ENCODE measurements around the gene POLR3B.

The POLR3B gene

DNA sequence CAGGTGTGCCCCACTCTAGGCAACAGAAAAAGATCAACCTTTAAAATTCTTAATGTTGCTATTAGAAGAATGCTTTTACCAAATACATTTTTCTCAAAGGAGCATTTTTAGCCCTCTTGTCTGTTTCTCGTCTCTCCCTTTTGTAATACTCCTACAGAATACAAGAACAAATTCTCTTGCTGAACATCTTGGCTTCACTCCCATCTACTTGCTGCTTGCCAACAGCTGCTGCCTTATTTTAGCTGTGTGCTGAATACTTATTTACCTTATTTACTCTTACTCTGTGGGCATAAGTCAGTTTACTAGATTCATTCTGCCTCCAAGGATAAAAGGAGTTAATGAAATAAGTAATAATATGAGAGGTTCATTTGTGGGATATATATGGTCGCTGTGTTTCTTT lies 70.8 kb downstream of the POLR3B start:
- Histone ChIP-seq H3K4me3 (ENCODE audit: insufficient read depth, low read depth, low read length, poor library complexity, severe bottlenecking) (no peak overlapping the region), H3K36me3 (ENCODE audit: control insufficient read depth, insufficient read depth, low read length) (peaks cover 12% of the 10 kb centered on the region), H3K27ac (ENCODE audit: insufficient read depth, low read length, poor library complexity, severe bottlenecking) (no peak overlapping the region), H3K27me3 (replicated peaks; ENCODE audit: control insufficient read depth, insufficient read depth, low read length, poor library complexity, severe bottlenecking) (no peaks in the 10 kb centered on the region), H3K4me1 (ENCODE audit: control insufficient read depth, insufficient read depth, low read length, poor library complexity, severe bottlenecking) (no peaks in the 10 kb centered on the region), H3K9me3 (ENCODE audit: control insufficient read depth, low read length) (no peaks in the 10 kb centered on the region)
- DNase-seq, result no peak

DNA sequence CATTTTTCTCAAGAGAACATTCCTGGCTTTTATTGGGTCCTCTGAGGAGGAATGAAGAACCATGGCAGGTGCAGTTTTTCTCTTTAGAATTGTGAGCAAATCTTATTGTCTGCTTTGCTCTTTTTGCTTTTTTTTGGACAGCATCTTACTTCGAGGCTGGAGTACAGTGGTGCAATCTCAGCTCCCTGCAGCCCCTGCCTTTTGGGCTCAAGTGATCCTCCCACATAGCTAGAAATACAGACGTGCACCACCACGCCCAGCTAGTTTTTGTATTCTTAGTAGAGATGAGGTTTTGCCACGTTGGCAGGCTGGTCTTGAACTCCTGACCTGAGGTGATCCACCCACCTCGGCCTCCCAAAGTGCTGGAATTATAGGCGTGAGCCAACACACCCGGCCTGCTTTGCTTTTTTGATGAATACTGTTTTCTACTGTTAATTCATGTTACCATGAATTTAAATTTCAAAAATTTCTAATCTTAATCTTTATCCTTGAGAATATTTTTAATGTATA lies 71.5 kb downstream of the POLR3B start:
- Histone ChIP-seq H3K9me3 (ENCODE audit: control insufficient read depth, low read length) (no peaks in the 10 kb centered on the region), H3K27me3 (replicated peaks; ENCODE audit: control insufficient read depth, insufficient read depth, low read length, poor library complexity, severe bottlenecking) (no peaks in the 10 kb centered on the region), H3K4me3 (ENCODE audit: insufficient read depth, low read depth, low read length, poor library complexity, severe bottlenecking) (no peak overlapping the region), H3K4me1 (ENCODE audit: control insufficient read depth, insufficient read depth, low read length, poor library complexity, severe bottlenecking) (no peaks in the 10 kb centered on the region), H3K36me3 (ENCODE audit: control insufficient read depth, insufficient read depth, low read length) (peaks cover 13% of the 10 kb centered on the region), H3K27ac (ENCODE audit: insufficient read depth, low read length, poor library complexity, severe bottlenecking) (no peak overlapping the region)
- no peak for DNase-seq

DNA sequence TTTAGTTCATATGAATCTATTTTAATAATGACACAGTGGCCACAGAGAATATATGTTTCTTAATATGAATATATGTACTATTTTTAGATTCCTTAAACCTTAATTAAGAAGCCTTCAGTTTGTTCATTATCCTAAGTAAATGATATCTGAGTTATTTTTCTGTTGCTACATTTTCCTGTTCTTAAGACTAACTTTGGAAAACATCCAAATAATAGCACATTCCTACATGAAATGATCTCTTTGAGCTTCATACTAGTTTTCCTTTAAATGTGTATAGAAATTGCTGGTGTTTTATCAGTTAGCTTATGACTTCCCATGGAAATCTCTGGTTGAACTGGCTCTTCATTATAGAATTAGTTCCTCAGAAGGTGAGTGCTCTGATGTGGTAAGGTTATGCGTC lies 72.1 kb downstream of the POLR3B start:
- H3K27me3 ChIP-seq (replicated peaks; ENCODE audit: control insufficient read depth, insufficient read depth, low read length, poor library complexity, severe bottlenecking), result no peaks in the 10 kb centered on the region
- no peak overlapping the region for H3K27ac ChIP-seq (ENCODE audit: insufficient read depth, low read length, poor library complexity, severe bottlenecking)
- H3K9me3 ChIP-seq (ENCODE audit: control insufficient read depth, low read length), result no peaks in the 10 kb centered on the region
- peaks cover 16% of the 10 kb centered on the region for H3K36me3 ChIP-seq (ENCODE audit: control insufficient read depth, insufficient read depth, low read length)
- DNase-seq, result no peak
- H3K4me1 ChIP-seq (ENCODE audit: control insufficient read depth, insufficient read depth, low read length, poor library complexity, severe bottlenecking), result no peaks in the 10 kb centered on the region
- no peak overlapping the region for H3K4me3 ChIP-seq (ENCODE audit: insufficient read depth, low read depth, low read length, poor library complexity, severe bottlenecking)

DNA sequence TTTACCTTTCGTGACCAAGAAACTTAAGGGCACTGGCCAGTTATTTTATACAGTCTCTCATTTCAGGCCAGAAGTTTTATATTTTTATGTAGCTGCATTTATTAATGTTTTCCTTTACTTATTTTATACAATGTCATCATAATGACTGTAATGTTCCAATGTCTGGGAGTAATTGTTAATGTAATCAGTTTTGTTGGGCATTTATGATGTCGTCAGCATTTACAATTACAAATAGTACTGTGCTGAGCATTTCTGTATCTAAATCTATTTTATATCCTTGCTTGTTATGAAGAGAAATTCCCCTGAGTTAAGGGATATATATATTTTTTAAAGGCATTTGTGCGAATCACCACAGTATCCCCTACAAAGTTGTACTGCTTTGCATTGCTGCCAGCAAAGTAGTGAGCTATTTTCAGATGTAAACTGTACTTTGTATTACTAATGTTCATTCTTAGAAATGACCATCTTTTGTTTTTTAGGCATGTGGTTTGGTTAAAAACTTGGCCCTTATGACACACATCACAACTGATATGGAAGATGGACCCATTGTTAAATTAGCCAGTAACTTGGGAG lies 74.4 kb downstream of the POLR3B start:
- Histone ChIP-seq H3K27ac (ENCODE audit: insufficient read depth, low read length, poor library complexity, severe bottlenecking) (no peak overlapping the region), H3K27me3 (replicated peaks; ENCODE audit: control insufficient read depth, insufficient read depth, low read length, poor library complexity, severe bottlenecking) (no peaks in the 10 kb centered on the region), H3K4me1 (ENCODE audit: control insufficient read depth, insufficient read depth, low read length, poor library complexity, severe bottlenecking) (no peaks in the 10 kb centered on the region), H3K36me3 (ENCODE audit: control insufficient read depth, insufficient read depth, low read length) (peaks cover 20% of the 10 kb centered on the region), H3K9me3 (ENCODE audit: control insufficient read depth, low read length) (no peaks in the 10 kb centered on the region), H3K4me3 (ENCODE audit: insufficient read depth, low read depth, low read length, poor library complexity, severe bottlenecking) (no peak overlapping the region)
- no peak for DNase-seq

DNA sequence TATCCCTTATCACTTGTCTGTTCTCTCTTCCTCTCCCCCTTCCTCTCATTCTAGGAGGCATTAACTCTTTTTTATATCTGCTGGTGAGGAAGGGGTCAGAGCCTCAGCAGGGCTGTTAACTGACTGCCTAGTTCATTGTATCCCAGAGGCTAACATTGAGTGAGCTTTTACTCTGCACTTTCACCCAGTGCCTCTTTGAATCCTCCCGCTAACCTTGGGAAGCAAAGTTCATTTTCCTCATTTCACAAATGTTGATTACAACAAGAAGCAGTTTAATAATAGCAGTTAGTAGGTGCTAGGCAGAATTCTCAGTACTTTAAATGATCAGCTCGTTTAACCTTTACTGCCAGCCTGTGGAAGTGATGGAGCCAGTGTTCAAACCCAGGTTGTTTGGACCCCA lies 75.5 kb downstream of the POLR3B start:
- H3K27me3 ChIP-seq (replicated peaks; ENCODE audit: control insufficient read depth, insufficient read depth, low read length, poor library complexity, severe bottlenecking), result no peaks in the 10 kb centered on the region
- no peak for DNase-seq
- H3K36me3 ChIP-seq (ENCODE audit: control insufficient read depth, insufficient read depth, low read length), result peaks cover 24% of the 10 kb centered on the region
- no peaks in the 10 kb centered on the region for H3K9me3 ChIP-seq (ENCODE audit: control insufficient read depth, low read length)
- H3K27ac ChIP-seq (ENCODE audit: insufficient read depth, low read length, poor library complexity, severe bottlenecking), result no peak overlapping the region
- H3K4me1 ChIP-seq (ENCODE audit: control insufficient read depth, insufficient read depth, low read length, poor library complexity, severe bottlenecking), result no peaks in the 10 kb centered on the region
- no peak overlapping the region for H3K4me3 ChIP-seq (ENCODE audit: insufficient read depth, low read depth, low read length, poor library complexity, severe bottlenecking)

DNA sequence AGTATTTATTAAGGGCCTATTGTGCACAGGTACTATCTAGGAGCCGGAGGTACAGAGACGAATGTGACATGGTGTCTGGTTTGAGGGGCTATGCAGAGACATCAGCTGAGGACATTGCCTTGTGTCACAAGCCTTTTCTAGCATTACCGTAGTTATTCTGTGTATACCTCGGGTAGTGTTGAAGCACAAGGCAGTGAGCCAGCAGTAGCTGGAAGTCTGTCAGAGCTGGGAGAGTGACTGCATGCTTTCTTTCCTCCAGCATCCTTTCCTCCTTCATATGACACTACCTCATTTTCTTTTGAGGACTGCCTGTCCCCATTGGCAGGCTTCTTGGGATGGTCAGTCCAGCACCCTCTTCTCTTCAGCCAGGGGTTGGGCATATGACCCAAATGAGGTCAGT lies 77.0 kb downstream of the POLR3B start:
- Histone ChIP-seq H3K36me3 (ENCODE audit: control insufficient read depth, insufficient read depth, low read length) (peaks cover 32% of the 10 kb centered on the region), H3K4me3 (ENCODE audit: insufficient read depth, low read depth, low read length, poor library complexity, severe bottlenecking) (no peak overlapping the region), H3K27me3 (replicated peaks; ENCODE audit: control insufficient read depth, insufficient read depth, low read length, poor library complexity, severe bottlenecking) (no peaks in the 10 kb centered on the region), H3K9me3 (ENCODE audit: control insufficient read depth, low read length) (no peaks in the 10 kb centered on the region), H3K27ac (ENCODE audit: insufficient read depth, low read length, poor library complexity, severe bottlenecking) (no peak overlapping the region), H3K4me1 (ENCODE audit: control insufficient read depth, insufficient read depth, low read length, poor library complexity, severe bottlenecking) (no peaks in the 10 kb centered on the region)
- DNase-seq, result no peak

DNA sequence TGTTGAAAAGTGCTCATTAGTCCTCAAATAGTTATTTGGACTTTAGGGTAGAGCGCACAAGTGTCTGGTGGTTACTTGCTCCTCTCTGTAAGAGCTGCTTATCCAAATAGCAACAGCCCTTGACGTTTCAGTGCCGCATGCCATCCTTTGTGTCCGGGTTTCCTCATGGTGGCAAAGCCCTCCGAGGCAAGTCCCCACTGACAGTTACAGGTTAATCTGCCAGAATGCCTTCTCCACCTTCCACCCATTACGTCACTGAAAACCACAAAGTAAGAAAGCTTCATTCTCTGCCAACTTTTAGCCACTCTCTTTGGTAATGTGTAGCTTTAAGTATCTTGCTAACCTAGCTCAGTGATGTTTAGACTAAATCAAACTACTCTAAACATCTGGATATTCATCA lies 78.6 kb downstream of the POLR3B start:
- peaks cover 35% of the 10 kb centered on the region for H3K36me3 ChIP-seq (ENCODE audit: control insufficient read depth, insufficient read depth, low read length)

DNA sequence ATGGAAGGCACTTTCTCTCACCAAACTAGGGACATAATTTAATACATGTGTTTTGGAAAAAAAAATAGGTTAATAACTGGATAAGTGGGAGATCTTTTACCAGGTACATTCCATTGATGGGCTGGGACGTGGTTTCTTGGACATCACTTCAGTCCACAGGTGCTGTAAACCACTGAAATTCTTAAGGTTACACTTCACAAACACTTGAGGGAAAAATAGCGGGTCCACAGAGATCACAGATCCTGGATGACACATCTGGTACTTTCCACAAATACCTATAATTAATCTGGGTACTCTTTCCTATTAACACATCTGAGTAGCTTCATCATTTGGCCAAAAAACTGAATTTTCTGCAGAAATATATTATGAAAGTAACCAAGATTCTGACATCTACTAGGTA lies 85.0 kb downstream of the POLR3B start:
- Histone ChIP-seq H3K27ac (ENCODE audit: insufficient read depth, low read length, poor library complexity, severe bottlenecking) (no peak overlapping the region), H3K27me3 (replicated peaks; ENCODE audit: control insufficient read depth, insufficient read depth, low read length, poor library complexity, severe bottlenecking) (no peaks in the 10 kb centered on the region), H3K4me3 (ENCODE audit: insufficient read depth, low read depth, low read length, poor library complexity, severe bottlenecking) (no peak overlapping the region), H3K9me3 (ENCODE audit: control insufficient read depth, low read length) (no peaks in the 10 kb centered on the region), H3K36me3 (ENCODE audit: control insufficient read depth, insufficient read depth, low read length) (peaks cover 25% of the 10 kb centered on the region), H3K4me1 (ENCODE audit: control insufficient read depth, insufficient read depth, low read length, poor library complexity, severe bottlenecking) (no peaks in the 10 kb centered on the region)
- no peak for DNase-seq

More for the DNA sequence above, 78.6 kb downstream of the POLR3B start:
- H3K27me3 ChIP-seq (replicated peaks; ENCODE audit: control insufficient read depth, insufficient read depth, low read length, poor library complexity, severe bottlenecking), result no peaks in the 10 kb centered on the region
- no peaks in the 10 kb centered on the region for H3K4me1 ChIP-seq (ENCODE audit: control insufficient read depth, insufficient read depth, low read length, poor library complexity, severe bottlenecking)
- no peaks in the 10 kb centered on the region for H3K9me3 ChIP-seq (ENCODE audit: control insufficient read depth, low read length)
- no peak overlapping the region for H3K27ac ChIP-seq (ENCODE audit: insufficient read depth, low read length, poor library complexity, severe bottlenecking)
- no peak overlapping the region for H3K4me3 ChIP-seq (ENCODE audit: insufficient read depth, low read depth, low read length, poor library complexity, severe bottlenecking)
- DNase-seq, result no peak

DNA sequence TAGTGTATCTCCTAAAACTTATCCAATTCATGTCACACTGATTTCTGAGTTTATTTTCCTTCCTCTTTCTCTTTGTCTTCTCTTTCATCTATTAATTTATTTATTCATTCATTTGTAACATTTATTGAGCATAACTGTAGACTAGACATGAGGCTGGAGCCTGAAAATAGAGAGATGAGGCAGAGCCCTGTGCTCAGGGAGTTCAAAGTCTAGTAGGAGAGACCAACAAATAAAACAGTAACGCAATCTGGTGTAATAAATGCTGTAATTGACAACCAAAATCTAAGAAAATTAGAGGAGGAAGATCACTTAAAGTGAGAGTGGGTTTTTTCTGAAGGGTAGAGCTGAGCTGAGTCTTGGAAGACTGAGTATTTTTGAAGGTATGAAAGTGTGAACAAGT lies 87.5 kb downstream of the POLR3B start:
- no peak for DNase-seq
- no peaks in the 10 kb centered on the region for H3K27me3 ChIP-seq (replicated peaks; ENCODE audit: control insufficient read depth, insufficient read depth, low read length, poor library complexity, severe bottlenecking)
- H3K36me3 ChIP-seq (ENCODE audit: control insufficient read depth, insufficient read depth, low read length), result peaks cover 3% of the 10 kb centered on the region
- H3K27ac ChIP-seq (ENCODE audit: insufficient read depth, low read length, poor library complexity, severe bottlenecking), result no peak overlapping the region
- no peak overlapping the region for H3K4me3 ChIP-seq (ENCODE audit: insufficient read depth, low read depth, low read length, poor library complexity, severe bottlenecking)
- no peaks in the 10 kb centered on the region for H3K4me1 ChIP-seq (ENCODE audit: control insufficient read depth, insufficient read depth, low read length, poor library complexity, severe bottlenecking)
- H3K9me3 ChIP-seq (ENCODE audit: control insufficient read depth, low read length), result no peaks in the 10 kb centered on the region

DNA sequence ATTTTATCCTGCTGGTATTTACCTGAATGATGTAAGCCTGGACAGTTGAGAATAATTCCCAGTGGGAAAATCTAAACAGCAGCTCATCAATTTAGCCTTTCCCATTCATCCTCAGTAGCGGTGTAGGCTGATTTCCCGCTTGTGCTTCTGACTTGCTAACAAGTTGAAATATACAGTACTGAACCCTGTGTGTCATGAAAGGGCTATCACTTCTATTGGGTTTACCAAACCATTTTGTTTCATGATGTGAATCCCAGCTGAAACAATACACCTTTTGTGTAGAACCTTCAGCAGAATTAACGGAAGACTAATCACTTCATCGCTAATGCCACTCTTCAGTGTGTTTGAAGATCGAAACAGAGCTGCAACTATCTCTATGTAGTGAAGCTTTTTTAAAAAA lies 88.4 kb downstream of the POLR3B start:
- Histone ChIP-seq H3K27ac (ENCODE audit: insufficient read depth, low read length, poor library complexity, severe bottlenecking) (no peak overlapping the region), H3K9me3 (ENCODE audit: control insufficient read depth, low read length) (no peaks in the 10 kb centered on the region), H3K4me1 (ENCODE audit: control insufficient read depth, insufficient read depth, low read length, poor library complexity, severe bottlenecking) (no peaks in the 10 kb centered on the region), H3K4me3 (ENCODE audit: insufficient read depth, low read depth, low read length, poor library complexity, severe bottlenecking) (no peak overlapping the region), H3K36me3 (ENCODE audit: control insufficient read depth, insufficient read depth, low read length) (peaks cover 3% of the 10 kb centered on the region), H3K27me3 (replicated peaks; ENCODE audit: control insufficient read depth, insufficient read depth, low read length, poor library complexity, severe bottlenecking) (no peaks in the 10 kb centered on the region)
- no peak for DNase-seq

Measured in effector memory CD4-positive, alpha-beta T cell (primary cell).